K562 (cell line): Measurements from ENCODE around the gene IGF2BP3. TPM values are rescaled to one million over a fixed set of nuclear protein-coding genes. Genes with fewer than 3 reads are reported as not detected.

ENCODE experiments used
- CEBPG ChIP-seq, 3 experiments: fragments of 200-800 bp in 1 of 3; sonication (Bioruptor generic) in 1 of 3; sonication (generic) in 1 of 3; formaldehyde crosslinking in 1 of 3; IDR thresholded peaks in 2 of 3; conservative IDR thresholded peaks in 1 of 3; 2 replicates each; pipeline versions ENCODE4 v1.6.1 to v1.8.0; 2016 to 2022; ENCODE audit warnings: missing compliant biosample characterization in 2 of 3, missing genetic modification characterization in 2 of 3, mild to moderate bottlenecking in 1 of 3, missing genetic modification reagents in 1 of 3
- DPF2 ChIP-seq: fragments of 450-650 bp; IDR thresholded peaks from 2 replicates; pipeline ENCODE4 v1.6.1; 2016
- FOSL1 ChIP-seq: fragments of 200-800 bp; sonication (Bioruptor generic); conservative IDR thresholded peaks from 2 replicates; pipeline ENCODE4 v1.6.1; 2016; ENCODE audit warnings: missing genetic modification characterization, missing compliant biosample characterization
- HMBOX1 ChIP-seq: sonication (generic); IDR thresholded peaks from 2 replicates; pipeline ENCODE4 v1.6.1; 2016
- KDM1A ChIP-seq, 2 experiments: fragments of 450-650 bp; IDR thresholded peaks; 2 replicates each; pipeline ENCODE4 v1.6.1; 2016; ENCODE audit warnings: mild to moderate bottlenecking in 2 of 2
- MLLT1 ChIP-seq, 2 experiments: fragments of 450-650 bp; IDR thresholded peaks; 2 replicates each; pipeline ENCODE4 v1.6.1; 2016
- RAD21 ChIP-seq, 2 experiments: fragments of 250-450 bp in 1 of 2; fragments of 450-650 bp in 1 of 2; sonication (Bioruptor Pico) in 1 of 2; formaldehyde crosslinking in 1 of 2; IDR thresholded peaks in 1 of 2; conservative IDR thresholded peaks in 1 of 2; 2 replicates each; pipeline versions ENCODE4 v1.4.0 to v1.8.0; 2020 to 2022; ENCODE audit warnings: mild to moderate bottlenecking in 2 of 2, moderate library complexity in 1 of 2
- RBM25 ChIP-seq: fragments of 200-400 bp; formaldehyde crosslinking; IDR thresholded peaks from 2 replicates; pipeline ENCODE4 v1.6.1; 2018; ENCODE audit warnings: low read length, low read depth, moderate library complexity; ENCODE audit not compliant: severe bottlenecking
- ZFP91 ChIP-seq: sonication (generic); formaldehyde crosslinking; IDR thresholded peaks from 2 replicates; pipeline ENCODE4 v1.8.0; 2022; ENCODE audit warnings: mild to moderate bottlenecking, missing genetic modification reagents
- polyA plus RNA-seq, 8 experiments: library from polyadenylated mRNA; depleted of rRNA in 4 of 8; stranded (reverse) in 5 of 8; unstranded in 3 of 8; fragments of >200 nt; fragmentation: Nextera tagmentation in 2 of 8; fragmentation: Illumina TruSeq in 1 of 8; extraction: Ambion mirVana in 2 of 8; extraction: Trizol in 1 of 8; gene quantifications; 2 replicates each; pipeline versions ENCODE4 v1.2.1 to v1.2.3, GENCODE V29; 2011 to 2014; ENCODE audit warnings: inconsistent platforms in 1 of 8, missing spikeins in 1 of 8
- total RNA-seq, 7 experiments: library from RNA; depleted of rRNA in 6 of 7; stranded (reverse); fragments of >200 nt in 6 of 7; fragmentation: Illumina TruSeq in 2 of 7; extraction: Trizol in 2 of 7; gene quantifications; 2 replicates each; pipeline versions ENCODE4 v1.2.1 to v1.2.3, GENCODE V29; 2011 to 2021; ENCODE audit warnings: low replicate concordance in 1 of 7
- TF ChIP-seq, protein P1 (sequence below), 2 experiments: fragments of 150-350 bp in 1 of 2; IDR thresholded peaks; 2 replicates each; pipeline ENCODE4 v1.6.1; 2012 to 2016; ENCODE audit warnings: low read depth in 2 of 2, low read length in 2 of 2, mild to moderate bottlenecking in 1 of 2, moderate library complexity in 1 of 2
- TF ChIP-seq, protein P2 (sequence below): fragments of 450-650 bp; formaldehyde crosslinking; IDR thresholded peaks from 2 replicates; pipeline ENCODE4 v1.4.0; 2022; ENCODE audit warnings: missing genetic modification characterization
- TF ChIP-seq, protein P3 (sequence below), 3 experiments: IDR thresholded peaks in 2 of 3; conservative IDR thresholded peaks in 1 of 3; 2 replicates each; pipeline ENCODE4 v1.5.1; 2011 to 2012; ENCODE audit warnings: low read length in 3 of 3, mild to moderate bottlenecking in 3 of 3, control low read depth in 2 of 3, improper control_type of control experiment in 1 of 3, inconsistent platforms in 1 of 3, low read depth in 1 of 3, mixed read lengths in 1 of 3, moderate library complexity in 1 of 3; ENCODE audit not compliant: insufficient read depth in 2 of 3

IGF2BP3 gene
- total and polyA plus RNA-seq, 9 of the 15 experiments (the other 6 are each of a cell fraction or from before 2014, with no cell fraction given), result 8.4 to 88.1 (median 61.2) TPM

DNA sequence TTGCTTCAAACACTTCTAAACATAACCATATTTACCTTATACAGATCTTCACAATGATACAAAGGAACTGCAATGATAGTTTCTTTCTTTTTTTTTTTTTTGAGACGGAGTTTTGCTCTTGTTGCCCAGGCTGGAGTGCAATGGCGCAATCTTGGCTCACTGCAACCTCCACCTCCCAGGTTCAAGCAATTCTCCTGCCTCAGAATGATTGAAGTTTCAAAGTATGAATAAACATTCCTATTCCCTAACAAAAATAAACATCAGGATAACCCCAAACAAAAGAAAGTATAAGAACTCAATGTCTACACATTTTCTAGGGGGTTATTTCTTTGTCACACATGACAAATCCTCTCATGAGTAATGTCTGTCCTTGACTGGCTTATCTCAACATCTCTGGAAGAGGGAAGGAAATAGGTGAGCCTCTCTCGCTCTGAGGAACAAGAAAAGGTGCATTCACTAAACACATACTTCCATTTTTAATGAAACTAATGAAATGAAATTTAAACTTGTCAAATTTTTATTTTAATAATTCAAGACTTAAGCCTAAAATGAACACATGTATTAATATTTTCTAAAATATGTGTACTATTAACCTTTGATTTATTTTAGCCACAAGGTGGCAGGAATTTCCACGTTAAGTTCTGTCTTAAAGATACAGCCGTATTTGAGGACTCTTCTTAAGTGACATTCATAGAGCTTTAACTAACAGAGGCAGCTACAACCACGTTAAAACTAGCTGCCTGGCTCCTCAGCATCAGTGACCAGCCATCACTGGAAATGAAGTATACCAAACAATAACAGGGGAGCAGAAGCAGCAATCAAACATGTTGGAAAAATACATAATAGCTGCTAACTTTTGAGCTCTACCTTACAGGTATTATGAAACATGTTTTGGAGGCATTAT is 112.8 kb downstream of the IGF2BP3 start (continued):
- TF ChIP-seq, protein P1, sequence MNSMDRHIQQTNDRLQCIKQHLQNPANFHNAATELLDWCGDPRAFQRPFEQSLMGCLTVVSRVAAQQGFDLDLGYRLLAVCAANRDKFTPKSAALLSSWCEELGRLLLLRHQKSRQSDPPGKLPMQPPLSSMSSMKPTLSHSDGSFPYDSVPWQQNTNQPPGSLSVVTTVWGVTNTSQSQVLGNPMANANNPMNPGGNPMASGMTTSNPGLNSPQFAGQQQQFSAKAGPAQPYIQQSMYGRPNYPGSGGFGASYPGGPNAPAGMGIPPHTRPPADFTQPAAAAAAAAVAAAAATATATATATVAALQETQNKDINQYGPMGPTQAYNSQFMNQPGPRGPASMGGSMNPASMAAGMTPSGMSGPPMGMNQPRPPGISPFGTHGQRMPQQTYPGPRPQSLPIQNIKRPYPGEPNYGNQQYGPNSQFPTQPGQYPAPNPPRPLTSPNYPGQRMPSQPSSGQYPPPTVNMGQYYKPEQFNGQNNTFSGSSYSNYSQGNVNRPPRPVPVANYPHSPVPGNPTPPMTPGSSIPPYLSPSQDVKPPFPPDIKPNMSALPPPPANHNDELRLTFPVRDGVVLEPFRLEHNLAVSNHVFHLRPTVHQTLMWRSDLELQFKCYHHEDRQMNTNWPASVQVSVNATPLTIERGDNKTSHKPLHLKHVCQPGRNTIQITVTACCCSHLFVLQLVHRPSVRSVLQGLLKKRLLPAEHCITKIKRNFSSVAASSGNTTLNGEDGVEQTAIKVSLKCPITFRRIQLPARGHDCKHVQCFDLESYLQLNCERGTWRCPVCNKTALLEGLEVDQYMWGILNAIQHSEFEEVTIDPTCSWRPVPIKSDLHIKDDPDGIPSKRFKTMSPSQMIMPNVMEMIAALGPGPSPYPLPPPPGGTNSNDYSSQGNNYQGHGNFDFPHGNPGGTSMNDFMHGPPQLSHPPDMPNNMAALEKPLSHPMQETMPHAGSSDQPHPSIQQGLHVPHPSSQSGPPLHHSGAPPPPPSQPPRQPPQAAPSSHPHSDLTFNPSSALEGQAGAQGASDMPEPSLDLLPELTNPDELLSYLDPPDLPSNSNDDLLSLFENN (IDR thresholded peaks at IDR 0.05; ENCODE audit: low read depth in 2 of 2, low read length in 2 of 2), result no peak
- no peak for TF ChIP-seq CEBPG (CRISPR knock-in tag; IDR thresholded peaks at IDR 0.05)
- TF ChIP-seq CEBPG (tag; conservative IDR thresholded peaks at IDR 0.05 in 1 of 2, IDR thresholded peaks at IDR 0.05 in 1 of 2), result peak in 1 of 2 experiments; percentile 15; a peak in 2 of 4 replicates
- peak; percentile 33; the same call in 1 of the 2 replicates for TF ChIP-seq DPF2
- TF ChIP-seq KDM1A (IDR thresholded peaks at IDR 0.05), result no peak
- peak; percentile 55 to 74 for TF ChIP-seq RAD21 (CRISPR knock-in tag; conservative IDR thresholded peaks at IDR 0.05 in 1 of 2, IDR thresholded peaks at IDR 0.05 in 1 of 2)
- TF ChIP-seq, protein P2, sequence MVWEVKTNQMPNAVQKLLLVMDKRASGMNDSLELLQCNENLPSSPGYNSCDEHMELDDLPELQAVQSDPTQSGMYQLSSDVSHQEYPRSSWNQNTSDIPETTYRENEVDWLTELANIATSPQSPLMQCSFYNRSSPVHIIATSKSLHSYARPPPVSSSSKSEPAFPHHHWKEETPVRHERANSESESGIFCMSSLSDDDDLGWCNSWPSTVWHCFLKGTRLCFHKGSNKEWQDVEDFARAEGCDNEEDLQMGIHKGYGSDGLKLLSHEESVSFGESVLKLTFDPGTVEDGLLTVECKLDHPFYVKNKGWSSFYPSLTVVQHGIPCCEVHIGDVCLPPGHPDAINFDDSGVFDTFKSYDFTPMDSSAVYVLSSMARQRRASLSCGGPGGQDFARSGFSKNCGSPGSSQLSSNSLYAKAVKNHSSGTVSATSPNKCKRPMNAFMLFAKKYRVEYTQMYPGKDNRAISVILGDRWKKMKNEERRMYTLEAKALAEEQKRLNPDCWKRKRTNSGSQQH (CRISPR knock-in tag), result no peak
- TF ChIP-seq RBM25, result no peak
- TF ChIP-seq, protein P3, sequence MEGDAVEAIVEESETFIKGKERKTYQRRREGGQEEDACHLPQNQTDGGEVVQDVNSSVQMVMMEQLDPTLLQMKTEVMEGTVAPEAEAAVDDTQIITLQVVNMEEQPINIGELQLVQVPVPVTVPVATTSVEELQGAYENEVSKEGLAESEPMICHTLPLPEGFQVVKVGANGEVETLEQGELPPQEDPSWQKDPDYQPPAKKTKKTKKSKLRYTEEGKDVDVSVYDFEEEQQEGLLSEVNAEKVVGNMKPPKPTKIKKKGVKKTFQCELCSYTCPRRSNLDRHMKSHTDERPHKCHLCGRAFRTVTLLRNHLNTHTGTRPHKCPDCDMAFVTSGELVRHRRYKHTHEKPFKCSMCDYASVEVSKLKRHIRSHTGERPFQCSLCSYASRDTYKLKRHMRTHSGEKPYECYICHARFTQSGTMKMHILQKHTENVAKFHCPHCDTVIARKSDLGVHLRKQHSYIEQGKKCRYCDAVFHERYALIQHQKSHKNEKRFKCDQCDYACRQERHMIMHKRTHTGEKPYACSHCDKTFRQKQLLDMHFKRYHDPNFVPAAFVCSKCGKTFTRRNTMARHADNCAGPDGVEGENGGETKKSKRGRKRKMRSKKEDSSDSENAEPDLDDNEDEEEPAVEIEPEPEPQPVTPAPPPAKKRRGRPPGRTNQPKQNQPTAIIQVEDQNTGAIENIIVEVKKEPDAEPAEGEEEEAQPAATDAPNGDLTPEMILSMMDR (IDR thresholded peaks at IDR 0.05 in 2 of 3, conservative IDR thresholded peaks at IDR 0.05 in 1 of 3; ENCODE audit: insufficient read depth in 2 of 3, low read depth in 1 of 3, low read length in 3 of 3), result peak; percentile 35 to 69 (median 43); a peak in 4 of 6 replicates
- peak; percentile 74 for TF ChIP-seq FOSL1 (tag)
- no peak for TF ChIP-seq MLLT1 (IDR thresholded peaks at IDR 0.05)
- peak; percentile 87 for TF ChIP-seq ZFP91
- TF ChIP-seq HMBOX1, result peak; percentile 65; the same call in 1 of the 2 replicates
